Right kidney (tissue), 1 donor: ENCODE measurements around the gene MARCHF9.

ENCODE experiments used
- DNase-seq: peaks from one replicate; pipeline ENCODE4 v3.0.0-alpha.2; 2016

The MARCHF9 gene

GRCh38 chr12:57722716-57723629, 31.9 kb upstream of the MARCHF9 start:
- DNase-seq, result no peak

- no peak for DNase-seq
Observed at GRCh38 chr12:57723630-57723962, 31.3 kb upstream of the MARCHF9 start.

GRCh38 chr12:57724003-57724935, 30.6 kb upstream of the MARCHF9 start:
- no peak for DNase-seq

- no peak for DNase-seq
Observed at GRCh38 chr12:57724936-57725740, 29.8 kb upstream of the MARCHF9 start.

- no peak for DNase-seq
Observed at GRCh38 chr12:57725851-57726150, 29.1 kb upstream of the MARCHF9 start.

- DNase-seq, result peak; percentile 61
Observed at GRCh38 chr12:57726151-57726883, 28.6 kb upstream of the MARCHF9 start.

GRCh38 chr12:57726884-57727757, 27.8 kb upstream of the MARCHF9 start:
- peak; percentile 65 for DNase-seq

- no peak for DNase-seq
Observed at GRCh38 chr12:57727758-57728395, 27.0 kb upstream of the MARCHF9 start.

- no peak for DNase-seq
Observed at GRCh38 chr12:57729321-57729844, 25.5 kb upstream of the MARCHF9 start.

GRCh38 chr12:57730336-57731067, 24.4 kb upstream of the MARCHF9 start:
- DNase-seq, result no peak

- DNase-seq, result no peak
Observed at GRCh38 chr12:57731411-57732080, 23.4 kb upstream of the MARCHF9 start.

GRCh38 chr12:57732270-57732669, 22.6 kb upstream of the MARCHF9 start:
- DNase-seq, result no peak

- no peak for DNase-seq
Observed at GRCh38 chr12:57732726-57733593, 21.9 kb upstream of the MARCHF9 start.

GRCh38 chr12:57733928-57734327, 21.0 kb upstream of the MARCHF9 start:
- no peak for DNase-seq

- no peak for DNase-seq
Observed at GRCh38 chr12:57734591-57734990, 20.3 kb upstream of the MARCHF9 start.

GRCh38 chr12:57735198-57735855, 19.6 kb upstream of the MARCHF9 start:
- DNase-seq, result no peak
